ENCODE data around the gene HHAT.

GRCh38 chr1:210702506-210702905 is 373.8 kb downstream of the HHAT start:
- TF ChIP-seq CTCF (optimal IDR thresholded peaks at IDR 0.05 in 1 of 3, IDR thresholded peaks at IDR 0.05 in 1 of 3, conservative IDR thresholded peaks at IDR 0.05 in 1 of 3; ENCODE audit: extremely low read depth in 1 of 3, insufficient read depth in 2 of 3, low read length in 3 of 3), result no peak
- no peak for TF ChIP-seq EZH2 (IDR thresholded peaks at IDR 0.05; ENCODE audit: low read length)
